ENCODE results near the gene SWAP70. TPM values are rescaled to one million over a fixed set of nuclear protein-coding genes. Genes with fewer than 3 reads are reported as not detected.
A peak's percentile ranks its signal among the peaks of the same experiment; 100 is the strongest.

Gene SWAP70
- total RNA-seq, 4 donors from 2014 or later, result 11.5 to 65.6 (median 41.5) TPM

DNA sequence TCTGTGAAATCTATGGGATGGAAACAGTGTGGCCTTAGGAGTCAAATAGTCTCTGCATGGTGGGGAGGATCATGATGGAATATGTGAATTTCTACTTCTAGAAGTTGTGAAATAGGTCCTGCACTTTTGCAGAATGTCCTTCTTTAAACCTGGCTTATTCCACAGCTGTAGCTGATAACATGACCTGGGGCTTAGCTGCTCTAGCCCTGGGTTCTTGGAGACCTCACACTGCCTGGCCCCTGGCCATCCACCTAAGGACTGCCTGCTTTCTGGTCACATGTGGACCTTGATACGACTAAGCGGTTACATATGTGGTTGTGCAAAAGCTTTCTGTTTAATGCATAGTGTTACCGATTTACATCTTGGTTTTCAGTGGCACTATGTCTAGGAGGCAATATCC lies 88.2 kb downstream of the SWAP70 start:
- H3K9me3 ChIP-seq, result no peaks in the 10 kb centered on the region
- no peak for DNase-seq
- no peaks in the 10 kb centered on the region for H3K36me3 ChIP-seq
- H3K4me1 ChIP-seq, result no peaks in the 10 kb centered on the region
- intact Hi-C loops (cut with DNase I; ENCODE audit: low total_unique reads), result loop anchor here (10.0 kb wide), 2 partner anchors 223 to 573 kb away; no protein-coding TSS in a partner anchor
- H3K4me3 ChIP-seq, result no peak overlapping the region
- H3K27me3 ChIP-seq, result no peaks in the 10 kb centered on the region
- TF ChIP-seq POLR2A (IDR thresholded peaks at IDR 0.05), result no peak
- TF ChIP-seq, protein P1, sequence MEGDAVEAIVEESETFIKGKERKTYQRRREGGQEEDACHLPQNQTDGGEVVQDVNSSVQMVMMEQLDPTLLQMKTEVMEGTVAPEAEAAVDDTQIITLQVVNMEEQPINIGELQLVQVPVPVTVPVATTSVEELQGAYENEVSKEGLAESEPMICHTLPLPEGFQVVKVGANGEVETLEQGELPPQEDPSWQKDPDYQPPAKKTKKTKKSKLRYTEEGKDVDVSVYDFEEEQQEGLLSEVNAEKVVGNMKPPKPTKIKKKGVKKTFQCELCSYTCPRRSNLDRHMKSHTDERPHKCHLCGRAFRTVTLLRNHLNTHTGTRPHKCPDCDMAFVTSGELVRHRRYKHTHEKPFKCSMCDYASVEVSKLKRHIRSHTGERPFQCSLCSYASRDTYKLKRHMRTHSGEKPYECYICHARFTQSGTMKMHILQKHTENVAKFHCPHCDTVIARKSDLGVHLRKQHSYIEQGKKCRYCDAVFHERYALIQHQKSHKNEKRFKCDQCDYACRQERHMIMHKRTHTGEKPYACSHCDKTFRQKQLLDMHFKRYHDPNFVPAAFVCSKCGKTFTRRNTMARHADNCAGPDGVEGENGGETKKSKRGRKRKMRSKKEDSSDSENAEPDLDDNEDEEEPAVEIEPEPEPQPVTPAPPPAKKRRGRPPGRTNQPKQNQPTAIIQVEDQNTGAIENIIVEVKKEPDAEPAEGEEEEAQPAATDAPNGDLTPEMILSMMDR (IDR thresholded peaks at IDR 0.05), result no peak
- no peak overlapping the region for H3K27ac ChIP-seq

DNA sequence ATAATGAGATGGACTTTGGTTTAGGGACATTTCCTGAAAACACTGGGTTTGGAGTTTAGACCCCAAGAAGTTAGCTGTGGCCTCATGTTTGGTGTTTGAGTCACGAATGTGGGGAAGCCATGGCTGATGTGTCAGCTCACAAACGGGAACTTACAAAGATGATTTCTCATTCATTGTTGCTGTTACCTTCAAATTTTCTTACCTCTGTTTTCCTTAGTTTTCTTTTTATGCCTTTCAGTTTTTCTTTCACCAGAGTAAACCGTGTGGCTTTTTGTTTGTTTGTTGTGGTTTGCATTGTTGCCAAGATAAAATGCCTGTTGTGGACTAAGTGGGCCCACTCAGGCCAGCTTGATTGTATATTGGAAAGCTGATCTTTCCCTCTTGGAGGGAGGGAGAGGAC lies 89.1 kb downstream of the SWAP70 start:
- Histone ChIP-seq H3K4me3 (no peak overlapping the region), H3K27me3 (no peaks in the 10 kb centered on the region), H3K4me1 (peaks cover 0 to 3% of the 10 kb centered on the region in 2 donors), H3K27ac (no peak overlapping the region), H3K9me3 (no peaks in the 10 kb centered on the region), H3K36me3 (no peaks in the 10 kb centered on the region)
- TF ChIP-seq, protein P1 (IDR thresholded peaks at IDR 0.05), result no peak
- TF ChIP-seq POLR2A (IDR thresholded peaks at IDR 0.05), result no peak
- intact Hi-C loops (cut with DNase I; ENCODE audit: low total_unique reads), result loop anchor here (10.0 kb wide), 2 partner anchors 222 to 572 kb away; no protein-coding TSS in a partner anchor
- no peak for DNase-seq

DNA sequence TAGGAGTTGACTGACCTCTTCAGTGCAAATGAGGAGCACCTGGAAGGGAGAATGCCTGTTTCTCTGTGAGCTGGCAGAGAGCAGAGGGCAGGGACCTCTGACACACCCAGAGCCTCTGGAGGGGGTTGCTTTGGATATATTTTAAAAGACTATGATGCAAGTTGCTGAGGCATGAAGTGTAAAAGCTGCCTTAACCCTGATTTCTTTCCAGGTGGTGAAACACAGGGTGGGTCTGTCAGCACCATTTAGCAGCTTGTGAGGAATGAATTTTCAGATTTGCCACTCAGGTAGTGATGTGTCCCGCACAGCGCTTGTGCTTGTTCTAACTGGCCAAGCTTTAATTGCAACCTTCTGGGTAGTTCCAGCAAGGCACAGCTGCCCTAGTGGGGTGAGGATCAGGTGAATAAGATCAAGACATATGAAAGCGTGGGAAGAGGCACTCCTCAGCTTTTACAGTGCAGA lies 90.2 kb downstream of the SWAP70 start:
- no peak overlapping the region for H3K4me3 ChIP-seq
- intact Hi-C loops (cut with DNase I; ENCODE audit: low total_unique reads), result loop anchor here (10.0 kb wide), 2 partner anchors 221 to 571 kb away; no protein-coding TSS in a partner anchor
- no peaks in the 10 kb centered on the region for H3K36me3 ChIP-seq
- no peaks in the 10 kb centered on the region for H3K27me3 ChIP-seq
- no peak for DNase-seq
- peaks cover under 1 to 3% of the 10 kb centered on the region in 2 donors for H3K4me1 ChIP-seq
- no peaks in the 10 kb centered on the region for H3K9me3 ChIP-seq
- TF ChIP-seq, protein P1 (IDR thresholded peaks at IDR 0.05), result no peak
- TF ChIP-seq POLR2A (IDR thresholded peaks at IDR 0.05), result no peak
- peak overlapping the region; percentile 49 to 61 for H3K27ac ChIP-seq

DNA sequence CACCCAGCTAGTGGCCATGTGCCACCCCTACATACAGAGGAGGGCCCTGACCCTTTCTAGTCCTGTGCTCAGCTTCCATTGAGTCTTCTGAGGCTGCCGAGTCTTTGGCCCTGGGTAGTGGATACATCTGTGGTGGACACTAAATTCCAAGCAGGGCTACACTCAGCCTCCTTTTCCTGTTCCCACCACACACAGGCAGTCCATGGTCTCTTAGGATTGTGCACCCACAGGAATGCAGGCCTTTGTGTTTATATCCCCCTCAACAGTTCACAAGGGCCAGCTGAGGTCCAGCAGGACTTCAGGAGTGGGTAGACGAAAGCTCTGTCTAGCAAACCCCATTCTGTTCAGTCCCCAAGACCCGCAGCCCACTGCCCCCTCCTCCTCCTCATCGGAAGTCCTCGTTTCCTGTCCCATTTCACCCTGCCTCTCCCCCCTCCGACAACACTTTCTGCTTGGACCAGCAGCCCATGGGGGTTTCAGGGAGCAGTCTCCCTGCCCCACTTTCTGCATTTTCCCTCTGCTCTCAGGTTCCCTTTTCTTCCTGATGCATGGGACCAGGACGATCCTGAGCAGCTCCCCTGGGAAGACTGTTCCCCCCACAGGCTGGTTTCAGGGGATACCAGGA lies 91.8 kb downstream of the SWAP70 start:
- no peak overlapping the region for H3K4me3 ChIP-seq
- peaks cover 7 to 9% of the 10 kb centered on the region in 2 donors for H3K4me1 ChIP-seq
- intact Hi-C loops (cut with DNase I; ENCODE audit: low total_unique reads), result loop anchor here (10.0 kb wide), 2 partner anchors 219 to 569 kb away; no protein-coding TSS in a partner anchor
- no peak for TF ChIP-seq POLR2A (IDR thresholded peaks at IDR 0.05)
- TF ChIP-seq, protein P1 (IDR thresholded peaks at IDR 0.05), result no peak
- H3K27me3 ChIP-seq, result no peaks in the 10 kb centered on the region
- peak overlapping the region; percentile 15 to 61 for H3K27ac ChIP-seq
- no peaks in the 10 kb centered on the region for H3K9me3 ChIP-seq
- H3K36me3 ChIP-seq, result no peaks in the 10 kb centered on the region
- DNase-seq, result no peak

DNA sequence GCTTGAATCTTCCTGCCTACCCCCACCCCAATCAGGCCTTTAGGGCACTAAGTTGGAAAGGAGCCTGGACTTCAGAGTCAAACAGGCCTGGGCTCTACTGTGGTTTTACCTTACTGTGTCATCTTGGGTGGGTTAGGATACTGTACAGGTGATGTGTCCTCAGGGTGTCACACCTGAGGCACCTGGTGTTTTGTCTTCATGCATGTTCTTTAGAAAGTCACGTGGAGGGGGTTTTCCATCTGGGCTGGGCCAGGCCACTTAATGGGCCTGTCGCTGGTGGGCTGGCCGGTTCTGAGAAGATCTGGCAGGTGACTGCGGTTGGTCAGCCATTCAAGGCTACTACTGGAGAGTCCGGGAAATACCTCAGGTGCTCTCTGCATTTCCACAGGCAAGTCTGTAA lies 92.6 kb downstream of the SWAP70 start:
- no peak overlapping the region for H3K4me3 ChIP-seq
- H3K4me1 ChIP-seq, result peaks cover 7 to 9% of the 10 kb centered on the region in 2 donors
- H3K9me3 ChIP-seq, result no peaks in the 10 kb centered on the region
- H3K36me3 ChIP-seq, result no peaks in the 10 kb centered on the region
- H3K27ac ChIP-seq, result peak overlapping the region; percentile 15 to 61
- no peak for TF ChIP-seq POLR2A (IDR thresholded peaks at IDR 0.05)
- TF ChIP-seq, protein P1 (IDR thresholded peaks at IDR 0.05), result no peak
- no peak for DNase-seq
- intact Hi-C loops (cut with DNase I; ENCODE audit: low total_unique reads), result loop anchor here (10.0 kb wide), 2 partner anchors 218 to 568 kb away; no protein-coding TSS in a partner anchor
- no peaks in the 10 kb centered on the region for H3K27me3 ChIP-seq
